ENCODE data around the gene RCAN3. TPM values are rescaled to one million over a fixed set of nuclear protein-coding genes. Genes with fewer than 3 reads are reported as not detected.

RCAN3 gene
- total RNA-seq, 1 experiment from 2014 or later: 17.5 TPM

- POLR2A ChIA-PET: no interaction called here
- no peak for DNase-seq (ENCODE audit: low read depth, low spot score)
- H3K27me3 ChIP-seq (ENCODE audit: control insufficient read depth, insufficient read depth, low read length): no peaks in the 10 kb centered on the region
- CTCF ChIA-PET: no interaction called here
- no peaks in the 10 kb centered on the region for H3K9me3 ChIP-seq (ENCODE audit: control insufficient read depth, insufficient read depth, low read depth, low read length)
- intact Hi-C loops (cut with micrococcal nuclease; ENCODE audit: unreplicated experiment): no loop called here
- BruUV-seq (replicated peaks): no TSS peak
- in situ Hi-C loops (cut with HindIII; ENCODE audit: low pct_unique_long_range_greater_than_20kb, low sequenced_read_pairs): no loop called here
- TF ChIP-seq POLR2AphosphoS5 (IDR thresholded peaks at IDR 0.05; ENCODE audit: low read depth, low read length) (no peak), TCF7L2 (IDR thresholded peaks at IDR 0.05; ENCODE audit: low read depth, low read length) (no peak), SIN3A (IDR thresholded peaks at IDR 0.05; ENCODE audit: borderline replicate concordance, insufficient read depth, low read depth, low read length) (no peak), REST (IDR thresholded peaks at IDR 0.05; ENCODE audit: insufficient read depth in 1 of 2, low read depth in 2 of 2, low read length in 1 of 2) (no peak)
- TF ChIP-seq, protein P1, sequence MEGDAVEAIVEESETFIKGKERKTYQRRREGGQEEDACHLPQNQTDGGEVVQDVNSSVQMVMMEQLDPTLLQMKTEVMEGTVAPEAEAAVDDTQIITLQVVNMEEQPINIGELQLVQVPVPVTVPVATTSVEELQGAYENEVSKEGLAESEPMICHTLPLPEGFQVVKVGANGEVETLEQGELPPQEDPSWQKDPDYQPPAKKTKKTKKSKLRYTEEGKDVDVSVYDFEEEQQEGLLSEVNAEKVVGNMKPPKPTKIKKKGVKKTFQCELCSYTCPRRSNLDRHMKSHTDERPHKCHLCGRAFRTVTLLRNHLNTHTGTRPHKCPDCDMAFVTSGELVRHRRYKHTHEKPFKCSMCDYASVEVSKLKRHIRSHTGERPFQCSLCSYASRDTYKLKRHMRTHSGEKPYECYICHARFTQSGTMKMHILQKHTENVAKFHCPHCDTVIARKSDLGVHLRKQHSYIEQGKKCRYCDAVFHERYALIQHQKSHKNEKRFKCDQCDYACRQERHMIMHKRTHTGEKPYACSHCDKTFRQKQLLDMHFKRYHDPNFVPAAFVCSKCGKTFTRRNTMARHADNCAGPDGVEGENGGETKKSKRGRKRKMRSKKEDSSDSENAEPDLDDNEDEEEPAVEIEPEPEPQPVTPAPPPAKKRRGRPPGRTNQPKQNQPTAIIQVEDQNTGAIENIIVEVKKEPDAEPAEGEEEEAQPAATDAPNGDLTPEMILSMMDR (IDR thresholded peaks at IDR 0.05): no peak
- no peaks in the 10 kb centered on the region for H3K36me3 ChIP-seq (ENCODE audit: control insufficient read depth, insufficient read depth, low read length)
- ATAC-seq: no peak
- peaks cover 9% of the 10 kb centered on the region for H3K4me1 ChIP-seq (ENCODE audit: control insufficient read depth, insufficient read depth, low read length)
- H3K4me3 ChIP-seq (ENCODE audit: low read depth in 2 of 2, low read length in 2 of 2): no peak overlapping the region
- no peak overlapping the region for H3K27ac ChIP-seq (ENCODE audit: low read length)
Observed at GRCh38 chr1:24553931-24554330, 51.3 kb downstream of the RCAN3 start.

DNA sequence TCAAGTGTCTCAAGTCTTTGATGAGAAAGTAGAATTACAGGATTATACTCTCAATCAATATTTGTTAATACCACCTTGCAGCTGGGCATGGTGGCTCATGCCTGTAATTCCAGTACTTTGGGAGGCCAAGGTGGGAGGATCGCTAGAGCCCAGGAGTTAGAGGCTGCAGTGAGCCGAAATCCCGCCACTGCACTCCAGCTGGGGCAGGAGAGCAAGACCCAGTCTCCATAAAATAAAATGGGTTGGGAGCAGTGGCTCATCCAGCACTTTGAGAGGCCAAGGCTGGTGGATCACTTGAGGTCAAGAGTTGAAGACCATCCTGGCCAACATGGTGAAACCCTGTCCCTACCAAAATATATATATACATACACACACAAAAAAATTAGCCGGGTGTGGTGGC, 52.1 kb downstream of the RCAN3 start:
- DNase-seq (ENCODE audit: low read depth, low spot score) (no peak), ATAC-seq (no peak)
- Histone ChIP-seq H3K27me3 (ENCODE audit: control insufficient read depth, insufficient read depth, low read length) (no peaks in the 10 kb centered on the region), H3K4me3 (ENCODE audit: low read depth in 2 of 2, low read length in 2 of 2) (no peak overlapping the region), H3K27ac (ENCODE audit: low read length) (no peak overlapping the region), H3K4me1 (ENCODE audit: control insufficient read depth, insufficient read depth, low read length) (peaks cover 14% of the 10 kb centered on the region), H3K36me3 (ENCODE audit: control insufficient read depth, insufficient read depth, low read length) (no peaks in the 10 kb centered on the region), H3K9me3 (ENCODE audit: control insufficient read depth, insufficient read depth, low read depth, low read length) (no peaks in the 10 kb centered on the region)
- intact Hi-C loops (cut with micrococcal nuclease; ENCODE audit: unreplicated experiment) (no loop called here), in situ Hi-C loops (cut with HindIII; ENCODE audit: low pct_unique_long_range_greater_than_20kb, low sequenced_read_pairs) (no loop called here)
- POLR2A ChIA-PET: no interaction called here
- TF ChIP-seq TCF7L2 (IDR thresholded peaks at IDR 0.05; ENCODE audit: low read depth, low read length): no peak
- TF ChIP-seq POLR2AphosphoS5 (IDR thresholded peaks at IDR 0.05; ENCODE audit: low read depth, low read length): no peak
- TF ChIP-seq, protein P1 (IDR thresholded peaks at IDR 0.05): no peak
- TF ChIP-seq SIN3A (IDR thresholded peaks at IDR 0.05; ENCODE audit: borderline replicate concordance, insufficient read depth, low read depth, low read length): no peak
- no peak for TF ChIP-seq REST (IDR thresholded peaks at IDR 0.05; ENCODE audit: insufficient read depth in 1 of 2, low read depth in 2 of 2, low read length in 1 of 2)
- no TSS peak for BruUV-seq (replicated peaks)
- CTCF ChIA-PET: no interaction called here
